Heart left ventricle (tissue), 16 donors: Measurements from ENCODE around the gene ISY1. TPM values are rescaled to one million over a fixed set of nuclear protein-coding genes. Genes with fewer than 3 reads are reported as not detected.

Source experiments
- ATAC-seq, 4 donors: fragments of 200-7000 bp; cut with Tn5 transposase; one replicate each; pipeline ENCODE4 v1.9.1; 2020 to 2022; ENCODE audit warnings: moderate library complexity in 4 of 4, mild to moderate bottlenecking in 3 of 4, moderate number of reproducible peaks in 1 of 4
- DNase-seq, 5 donors: peaks; one replicate each; pipeline ENCODE4 v3.0.0-alpha.2; 2020
- H3K27ac ChIP-seq, 12 donors: fragments of 200-600 bp; sonication (generic) in 4 of 12; one replicate each; pipeline versions ENCODE4 v1.5.0 to v1.8.0; 2016 to 2022; ENCODE audit warnings: mild to moderate bottlenecking in 2 of 12
- H3K27me3 ChIP-seq, 9 donors: fragments of 200-600 bp; sonication (generic) in 2 of 9; one replicate each; pipeline versions ENCODE4 v1.5.1 to v1.8.0; 2016 to 2022; ENCODE audit warnings: mild to moderate bottlenecking in 3 of 9
- H3K36me3 ChIP-seq, 9 donors: fragments of 200-600 bp; sonication (generic) in 2 of 9; one replicate each; pipeline versions ENCODE4 v1.5.0 to v1.8.0; 2018 to 2022; ENCODE audit warnings: mild to moderate bottlenecking in 2 of 9
- H3K4me1 ChIP-seq, 12 donors: fragments of 200-600 bp; sonication (generic) in 4 of 12; one replicate each; pipeline versions ENCODE4 v1.5.0 to v1.8.0; 2016 to 2022; ENCODE audit warnings: mild to moderate bottlenecking in 3 of 12
- H3K4me3 ChIP-seq, 12 donors: fragments of 200-600 bp; sonication (generic) in 4 of 12; one replicate each; pipeline versions ENCODE4 v1.5.0 to v1.8.0; 2017 to 2022; ENCODE audit warnings: mild to moderate bottlenecking in 9 of 12, moderate library complexity in 4 of 12
- H3K9me3 ChIP-seq, 12 donors: fragments of 200-600 bp; sonication (generic) in 4 of 12; one replicate each; pipeline versions ENCODE4 v1.5.0 to v1.8.0; 2016 to 2022; ENCODE audit warnings: mild to moderate bottlenecking in 1 of 12
- CTCF ChIP-seq, 12 donors: fragments of 200-600 bp; sonication (generic) in 4 of 12; IDR thresholded peaks; one replicate each; pipeline versions ENCODE4 v1.5.0 to v1.8.0; 2018 to 2022; ENCODE audit warnings: antibody characterized with exemption in 12 of 12, mild to moderate bottlenecking in 5 of 12
- POLR2A ChIP-seq, 2 donors: fragments of 450-650 bp; IDR thresholded peaks; one replicate each; pipeline ENCODE4 v1.6.1; 2017; ENCODE audit warnings: antibody characterized with exemption in 2 of 2, mild to moderate bottlenecking in 2 of 2, moderate library complexity in 2 of 2
- WGBS, 4 donors: extraction: QIAGEN DNeasy Blood & Tissue Kit in 2 of 4; methylation state at CpG; one replicate each; pipeline versions ENCODE4 v1.1.5 to v1.1.7; 2013 to 2018; 5-methylcytosine and 5-hydroxymethylcytosine counted together
- intact Hi-C, 10 donors: fragments of 100-400 bp; cut with DNase I; formaldehyde crosslinking; loops; one replicate each; pipeline versions ENCODE4 v1.11.1 to v1.14.2; 2022
- polyA plus RNA-seq, 2 donors: library from polyadenylated mRNA; stranded (reverse); fragments of 200-250 nt; gene quantifications; one replicate each; pipeline ENCODE4 v1.2.3, GENCODE V29; 2013
- total RNA-seq, 9 donors: library from RNA; depleted of rRNA in 2 of 9; stranded (reverse); fragments of >200 nt in 2 of 9; fragmentation: NEBNext Ultra II Directional in 3 of 9; extraction: Animal tissue kit (Norgen Biotek cat#: 25700) in 3 of 9; gene quantifications; one replicate each; pipeline versions ENCODE4 v1.1.0 to v1.2.4, GENCODE V29; 2016 to 2023
- donor health status: ischemic (EF 13 %, LVEDD 7.1; RV severe dilation, severe dysfunction).
- donor health status: healthy with polysubstance abuse.
- donor health status: DM: no; HTN: yes; CAD: no.
- donor health status: DM: no; HTN: no; CAD: no.
- donor health status: ischemic (EF 25% LVEDD 6.9; RV normal size, moderate dysfunction).
- donor health status: ischemic (EF 25% LVEDD 5.7; RV mildly dilated, moderate dysfunction).
- donor health status: healthy.
- donor health status: DM: yes; HTN: yes; CAD: no.
- donor health status: ischemic (EF 35%, LVEDD 5.7; RV mildly dilated, moderate dysfunction).
- donor health status: nonischemic (EF 11% LVEDD 7.7; RV severe dilation, severe dysfunction).
- donor health status: DM: yes; HTN: yes; CAD: no.
- donor health status: PGD.
- donor health status: ischemic (EF 29% LVEDD 5.4; RV normal size, mild dysfunction).
- donor health status: nonischemic (EF 23%, LVEDD 6.1; RV moderate dilation, normal function).

The ISY1 gene
- total and polyA plus RNA-seq, 11 donors = 14.9 to 31.2 (median 24.5) TPM

GRCh38 chr3:129130291-129130813 lies 30.5 kb downstream of the ISY1 start:
- ATAC-seq = no peak
- Histone ChIP-seq H3K27ac (no peak overlapping the region), H3K4me1 (peaks cover 0 to 6% (median 0%) of the 10 kb centered on the region in 12 donors), H3K27me3 (no peaks in the 10 kb centered on the region), H3K9me3 (no peaks in the 10 kb centered on the region), H3K4me3 (no peak overlapping the region), H3K36me3 (peaks cover 0 to 88% (median 78%) of the 10 kb centered on the region in 9 donors)
- intact Hi-C loops = no loop called here
- DNase-seq = no peak
- 91 to 94% (median 92%) methylated on average over 13 of the region's 13 CpGs for WGBS, 4 donors
- TF ChIP-seq CTCF (IDR thresholded peaks at IDR 0.05) = no peak
- TF ChIP-seq POLR2A (IDR thresholded peaks at IDR 0.05) = no peak

GRCh38 chr3:129128357-129129155 lies 32.3 kb downstream of the ISY1 start:
- H3K4me1 ChIP-seq = peaks cover 0 to 6% (median 0%) of the 10 kb centered on the region in 12 donors
- 93 to 96% (median 95%) methylated on average over 11 to 16 of the region's 16 CpGs for WGBS, 4 donors
- no peak for DNase-seq
- no peak overlapping the region for H3K4me3 ChIP-seq
- peaks cover 0 to 70% (median 60%) of the 10 kb centered on the region in 9 donors for H3K36me3 ChIP-seq
- no peak overlapping the region for H3K27ac ChIP-seq
- TF ChIP-seq POLR2A (IDR thresholded peaks at IDR 0.05) = no peak
- TF ChIP-seq CTCF (IDR thresholded peaks at IDR 0.05) = no peak
- no peaks in the 10 kb centered on the region for H3K9me3 ChIP-seq
- no peak for ATAC-seq
- intact Hi-C loops = no loop called here
- H3K27me3 ChIP-seq = no peaks in the 10 kb centered on the region

GRCh38 chr3:129126726-129127280 lies 34.1 kb downstream of the ISY1 start:
- Histone ChIP-seq H3K9me3 (no peaks in the 10 kb centered on the region), H3K27ac (no peak overlapping the region), H3K27me3 (no peaks in the 10 kb centered on the region), H3K4me1 (peaks cover 0 to 6% (median 0%) of the 10 kb centered on the region in 12 donors), H3K4me3 (no peak overlapping the region), H3K36me3 (peaks cover 0 to 52% (median 42%) of the 10 kb centered on the region in 9 donors)
- ATAC-seq = no peak
- DNase-seq = no peak
- no peak for TF ChIP-seq CTCF (IDR thresholded peaks at IDR 0.05)
- no peak for TF ChIP-seq POLR2A (IDR thresholded peaks at IDR 0.05)
- 90 to 92% (median 91%) methylated on average over 9 of the region's 9 CpGs for WGBS, 4 donors
- intact Hi-C loops = no loop called here
